HG03565 (cell line): Measurements from ENCODE around the gene TKFC.
"Not testable (repeated sequence)": the region's sequence is repeated elsewhere in the genome, so short reads cannot be mapped to it uniquely, and the experiment has no call there.

ENCODE experiments used
- ATAC-seq: cut with Tn5 transposase; IDR thresholded peaks from one replicate; pipeline ENCODE4 v1.9.1; 2021; ENCODE audit warnings: mild to moderate bottlenecking, moderate library complexity; ENCODE audit not compliant: unreplicated experiment

Gene TKFC

DNA sequence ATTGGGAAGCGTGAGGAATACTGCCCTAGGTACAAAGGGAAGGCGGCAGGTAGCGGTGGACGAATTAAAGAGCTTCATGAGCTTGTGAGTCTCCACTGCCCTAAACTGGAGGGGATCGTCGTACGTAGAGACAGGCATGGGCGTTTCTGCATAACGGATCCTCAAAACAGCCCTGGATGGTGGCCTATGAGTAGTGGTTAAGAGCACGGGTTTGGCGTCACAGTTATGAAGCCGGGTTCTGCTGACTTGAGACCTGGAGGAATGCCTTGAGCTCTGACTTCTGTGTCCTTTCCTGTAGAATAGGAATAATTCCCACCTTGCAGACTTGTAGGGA is 29.5 kb downstream of the TKFC start:
- no peak for ATAC-seq

DNA sequence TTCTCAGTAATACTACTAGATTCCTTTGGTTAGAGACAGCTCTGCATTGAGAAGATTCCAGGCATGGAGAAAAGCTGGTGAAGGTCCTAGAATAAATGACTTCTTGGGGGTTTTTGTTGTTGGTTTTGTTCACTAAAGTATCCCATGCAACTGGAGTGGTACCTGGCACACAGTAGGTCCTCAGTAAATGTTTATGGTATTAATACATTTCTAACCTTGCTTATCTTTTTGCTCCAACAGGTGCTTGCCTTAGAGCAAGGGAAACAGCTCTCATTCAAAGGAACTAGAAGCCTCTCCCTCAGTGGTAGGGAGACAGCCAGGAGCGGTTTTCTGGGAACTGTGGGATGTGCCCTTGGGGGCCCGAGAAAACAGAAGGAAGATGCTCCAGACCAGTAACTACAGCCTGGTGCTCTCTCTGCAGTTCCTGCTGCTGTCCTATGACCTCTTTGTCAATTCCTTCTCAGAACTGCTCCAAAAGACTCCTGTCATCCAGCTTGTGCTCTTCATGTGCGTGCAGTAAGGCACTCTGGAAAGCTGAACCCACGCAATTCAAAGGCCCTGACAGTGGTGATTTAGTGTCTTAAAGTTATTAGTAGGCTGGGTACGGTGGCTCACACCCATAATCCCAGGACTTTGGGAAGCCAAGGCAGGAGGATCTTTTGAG is 31.1 kb downstream of the TKFC start:
- no peak for ATAC-seq

DNA sequence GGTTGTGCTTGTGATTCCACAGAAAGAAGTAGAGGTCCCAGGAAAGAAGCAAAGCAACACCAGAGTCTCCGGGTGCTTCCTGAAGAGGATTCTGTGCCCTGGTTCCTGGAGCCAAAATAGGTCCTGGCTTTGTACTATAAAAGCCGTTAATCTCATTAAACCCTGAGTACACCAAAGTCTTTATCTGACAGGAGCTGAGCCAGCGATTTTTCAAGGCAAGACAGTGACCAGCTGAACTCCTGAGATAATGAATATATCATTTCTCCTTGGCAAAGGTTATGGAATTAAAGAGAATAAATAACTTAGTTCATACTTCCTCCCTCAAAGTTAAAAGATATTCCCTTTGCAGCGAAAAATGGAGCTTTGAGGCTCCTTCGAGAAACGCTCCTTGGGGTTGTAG is 34.4 kb downstream of the TKFC start:
- ATAC-seq = no peak

DNA sequence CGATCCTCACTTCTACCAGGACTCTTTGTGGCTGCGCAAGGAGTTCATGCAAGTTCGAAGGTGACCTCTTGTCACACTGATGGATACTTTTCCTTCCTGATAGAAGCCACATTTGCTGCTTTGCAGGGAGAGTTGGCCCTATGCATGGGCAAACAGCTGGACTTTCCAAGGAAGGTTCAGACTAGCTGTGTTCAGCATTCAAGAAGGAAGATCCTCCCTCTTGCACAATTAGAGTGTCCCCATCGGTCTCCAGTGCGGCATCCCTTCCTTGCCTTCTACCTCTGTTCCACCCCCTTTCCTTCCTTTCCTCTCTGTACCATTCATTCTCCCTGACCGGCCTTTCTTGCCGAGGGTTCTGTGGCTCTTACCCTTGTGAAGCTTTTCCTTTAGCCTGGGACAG is 35.6 kb downstream of the TKFC start:
- no peak for ATAC-seq

DNA sequence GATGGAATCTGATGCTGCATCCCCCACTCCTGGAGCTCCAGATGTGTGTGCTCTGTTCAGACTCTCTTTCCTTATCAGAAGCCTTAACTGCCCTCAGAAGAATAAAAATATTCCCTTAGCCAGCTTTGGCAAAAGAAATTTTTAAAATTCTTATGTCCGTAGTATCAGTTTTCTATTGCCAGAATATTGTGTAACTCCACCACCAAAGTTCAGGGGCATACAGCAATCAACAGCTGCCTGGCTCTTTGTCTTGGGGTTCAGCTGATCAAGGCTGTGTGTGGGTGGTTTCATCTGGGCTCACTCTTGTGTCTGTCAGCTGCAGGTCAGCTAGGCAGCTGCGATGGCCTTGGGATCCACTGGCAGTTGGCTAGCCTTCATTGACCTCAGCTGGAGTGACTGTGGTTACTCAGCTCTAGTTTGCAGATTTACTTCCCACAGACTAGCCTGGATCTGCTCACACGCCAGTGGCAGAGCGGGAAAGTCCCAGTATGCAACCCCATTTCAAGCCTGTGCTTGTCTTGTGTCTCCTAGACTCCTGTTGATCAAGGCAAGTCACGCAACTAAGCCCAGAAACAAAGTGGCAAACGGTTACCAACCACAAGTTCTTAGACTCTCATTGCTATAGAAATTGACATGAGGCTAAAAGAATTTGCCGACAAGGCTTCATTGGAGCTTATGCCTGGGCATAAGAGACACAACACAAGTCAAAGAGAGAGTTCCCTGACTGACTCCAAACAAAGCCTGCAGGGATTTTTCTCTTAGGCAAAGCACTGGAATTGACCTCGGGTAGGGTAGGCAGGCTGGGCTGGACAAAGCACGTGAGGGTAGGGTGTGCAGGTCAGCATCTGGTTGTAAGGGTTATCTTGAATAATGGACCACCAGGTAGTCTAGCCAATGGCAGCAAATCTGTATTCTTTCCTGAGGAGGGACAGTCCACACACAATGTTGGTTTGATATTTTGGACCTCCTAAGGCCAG is 36.6 kb downstream of the TKFC start:
- peak; percentile 49 for ATAC-seq

DNA sequence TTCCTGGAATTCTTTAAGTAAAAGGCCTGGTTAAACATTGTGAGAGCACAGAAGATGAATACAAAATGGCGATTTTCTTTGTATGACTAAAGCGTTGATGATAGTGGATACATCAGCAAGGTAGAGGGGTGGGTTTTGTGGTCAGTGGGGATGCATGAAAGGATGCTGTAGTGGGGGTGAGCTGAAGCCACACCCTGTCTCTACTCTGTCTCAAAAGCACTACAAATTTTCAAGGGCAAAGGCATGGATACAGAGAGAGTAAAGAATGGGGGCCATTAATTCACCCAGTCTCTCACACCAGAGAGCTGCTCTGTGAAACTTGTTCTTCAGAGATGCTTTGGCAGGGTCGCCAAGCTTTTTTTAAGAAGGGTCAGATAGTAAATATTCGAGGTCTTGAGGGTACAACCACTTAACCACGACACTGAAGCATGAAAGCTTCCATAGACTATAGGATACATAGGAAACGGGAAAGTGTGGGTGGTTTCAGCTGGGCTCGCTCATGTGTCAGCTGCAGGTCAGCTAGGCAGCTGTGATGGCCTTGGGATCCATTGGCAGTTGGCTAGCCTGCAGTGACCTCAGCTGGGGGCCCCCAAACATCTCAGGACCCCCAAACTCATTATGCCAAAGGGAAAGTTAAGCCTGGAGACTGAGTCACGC is 37.4 kb downstream of the TKFC start:
- ATAC-seq = no peak

DNA sequence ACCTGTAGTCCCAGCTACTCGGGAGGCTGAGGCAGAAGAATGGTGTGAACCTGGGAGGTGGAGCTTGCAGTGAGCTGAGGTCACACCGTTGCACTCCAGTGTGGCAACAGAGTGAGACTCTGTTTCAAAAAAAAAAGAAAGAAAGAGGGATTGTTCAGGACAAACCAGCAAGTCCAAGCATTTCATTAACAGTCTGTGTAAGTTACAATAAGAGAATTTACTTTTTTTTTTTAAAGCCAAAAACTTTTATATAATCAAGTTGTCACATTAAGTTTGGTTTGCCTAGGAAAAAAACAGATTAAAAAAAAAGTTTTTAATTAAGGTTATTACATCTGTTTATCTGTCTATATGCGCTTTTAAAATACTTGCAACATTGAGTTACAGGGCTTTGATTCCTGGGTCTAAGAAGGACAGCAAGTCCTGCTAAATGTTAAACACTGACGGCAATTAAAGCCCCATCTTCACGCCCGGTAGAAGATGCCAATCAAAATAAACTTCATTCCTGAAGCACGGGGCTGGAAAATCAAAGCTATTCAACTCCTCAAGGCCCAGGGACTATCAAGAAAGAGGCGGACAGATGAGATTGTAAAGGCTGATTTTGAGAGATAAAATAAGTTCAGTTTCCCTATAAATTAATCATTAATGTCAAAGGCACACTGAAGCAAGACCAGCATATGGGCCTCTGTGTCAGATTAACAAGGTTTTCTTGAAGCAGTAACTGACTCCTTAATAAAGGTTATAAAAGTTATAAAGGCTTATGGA is 39.8 kb downstream of the TKFC start:
- no peak for ATAC-seq

DNA sequence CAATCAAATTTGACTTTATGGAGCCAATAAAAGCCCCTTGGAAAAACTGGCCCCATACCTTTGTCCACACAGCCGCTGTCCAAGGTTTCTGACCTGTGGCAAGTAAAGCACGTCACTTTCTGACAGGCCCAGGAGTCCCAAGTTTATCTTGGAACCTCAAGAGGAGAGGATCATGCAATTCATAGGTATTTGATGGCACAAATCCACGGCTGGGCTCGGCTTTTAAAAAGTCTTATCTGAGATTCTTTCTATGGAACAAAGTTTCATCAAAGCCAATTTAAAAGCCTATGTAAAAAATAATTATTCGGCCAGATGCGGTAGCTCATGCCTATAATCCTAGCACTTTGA is 42.7 kb downstream of the TKFC start:
- no peak for ATAC-seq

DNA sequence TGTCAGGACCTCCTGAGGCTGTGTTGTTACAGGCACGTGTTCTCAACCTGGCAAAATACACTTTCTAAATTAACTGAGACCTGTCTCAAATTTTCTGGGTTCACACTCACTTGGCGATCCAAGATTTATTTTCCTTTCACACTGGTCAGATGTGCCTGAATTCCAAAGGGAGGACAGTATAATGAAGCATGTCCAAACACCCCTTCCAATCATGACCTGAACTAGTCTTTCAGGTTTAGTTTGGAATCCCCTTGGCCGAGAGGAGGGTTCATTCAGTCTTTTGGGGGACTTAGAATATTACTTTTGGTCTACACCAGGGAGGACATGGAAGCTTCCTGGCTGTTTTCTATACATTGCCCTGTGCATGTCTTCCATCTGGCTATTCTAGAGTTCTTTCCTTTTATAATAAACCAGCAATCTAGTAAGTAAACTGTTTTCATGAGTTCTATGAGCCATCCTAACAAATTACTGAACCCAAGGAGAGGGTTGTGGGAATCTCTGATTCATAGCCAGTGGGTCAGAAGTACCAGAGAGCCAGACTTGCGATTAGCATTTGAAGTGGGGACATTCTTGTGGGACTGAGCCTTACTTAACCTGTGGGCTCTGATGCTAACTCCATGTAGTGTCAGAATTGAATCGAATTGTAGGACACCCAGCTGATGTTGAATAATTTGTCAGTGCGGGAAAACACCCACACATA is 44.6 kb downstream of the TKFC start:
- ATAC-seq = no peak

DNA sequence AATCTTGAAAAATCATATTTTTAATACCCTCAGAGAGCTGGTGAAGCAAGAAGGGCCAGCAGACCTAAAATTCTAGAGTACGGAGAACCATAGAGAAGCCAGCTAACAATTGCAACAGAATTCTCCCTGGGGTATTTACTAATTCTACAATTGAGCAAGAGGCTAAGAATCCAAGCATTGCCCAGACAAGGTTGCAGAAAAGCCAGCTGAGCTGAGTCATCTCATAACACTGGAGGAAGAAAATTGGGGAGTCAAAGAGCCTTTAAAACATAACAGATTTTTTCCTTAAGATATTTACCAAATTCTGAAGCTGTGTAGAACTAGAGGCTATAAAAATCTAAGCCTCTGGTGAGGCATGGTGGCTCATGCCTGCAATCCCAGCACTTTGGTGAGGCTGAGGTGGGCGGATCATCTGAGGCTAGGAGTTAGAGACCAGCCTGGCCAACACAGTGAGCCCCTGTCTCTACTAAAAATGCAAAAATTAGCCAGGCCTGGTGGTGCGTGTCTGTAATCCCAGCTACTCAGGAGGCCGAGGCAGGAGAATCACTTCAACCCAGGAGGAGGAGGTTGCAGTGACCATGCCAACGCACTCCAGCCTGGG is 45.8 kb downstream of the TKFC start:
- ATAC-seq = no peak

DNA sequence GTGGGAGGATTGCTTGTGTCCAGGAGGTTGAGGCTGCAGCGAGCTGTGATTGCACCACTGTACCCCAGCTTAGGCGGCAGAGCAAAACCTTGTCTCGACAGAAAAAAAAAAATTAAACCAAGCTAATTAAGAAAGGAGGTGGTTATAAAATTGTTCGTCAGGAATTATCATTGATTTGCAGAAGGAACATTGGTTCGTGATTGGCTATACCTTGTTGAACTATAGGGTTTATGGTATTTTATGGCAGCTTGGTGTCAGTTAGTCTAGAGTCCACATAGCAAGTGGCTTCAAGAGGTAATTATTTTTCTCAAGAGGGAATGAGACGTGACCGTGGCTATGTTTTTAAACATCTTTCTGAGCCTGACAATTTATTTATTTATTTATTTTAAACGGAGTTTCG is 47.9 kb downstream of the TKFC start:
- no peak for ATAC-seq

DNA sequence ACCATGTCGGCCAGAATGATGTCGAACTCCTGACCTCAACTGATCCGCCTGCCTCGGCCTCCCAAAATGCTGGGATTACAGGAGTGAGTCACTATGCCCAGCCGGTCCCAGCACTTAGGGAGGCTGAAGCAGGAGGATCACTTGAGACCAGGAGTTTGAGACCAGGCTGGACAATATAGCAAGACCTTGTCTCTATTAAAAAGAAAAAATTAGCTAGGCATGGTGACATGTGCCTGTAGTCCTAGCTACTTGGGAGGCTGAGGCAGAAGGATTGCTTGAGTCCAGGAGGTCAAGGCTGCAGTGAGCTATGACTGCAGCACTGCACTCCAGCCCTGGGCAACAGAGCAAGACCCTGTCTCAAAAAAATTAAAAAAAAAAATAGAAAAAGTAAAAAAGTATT is 50.8 kb downstream of the TKFC start:
- ATAC-seq = not testable (repeated sequence)

DNA sequence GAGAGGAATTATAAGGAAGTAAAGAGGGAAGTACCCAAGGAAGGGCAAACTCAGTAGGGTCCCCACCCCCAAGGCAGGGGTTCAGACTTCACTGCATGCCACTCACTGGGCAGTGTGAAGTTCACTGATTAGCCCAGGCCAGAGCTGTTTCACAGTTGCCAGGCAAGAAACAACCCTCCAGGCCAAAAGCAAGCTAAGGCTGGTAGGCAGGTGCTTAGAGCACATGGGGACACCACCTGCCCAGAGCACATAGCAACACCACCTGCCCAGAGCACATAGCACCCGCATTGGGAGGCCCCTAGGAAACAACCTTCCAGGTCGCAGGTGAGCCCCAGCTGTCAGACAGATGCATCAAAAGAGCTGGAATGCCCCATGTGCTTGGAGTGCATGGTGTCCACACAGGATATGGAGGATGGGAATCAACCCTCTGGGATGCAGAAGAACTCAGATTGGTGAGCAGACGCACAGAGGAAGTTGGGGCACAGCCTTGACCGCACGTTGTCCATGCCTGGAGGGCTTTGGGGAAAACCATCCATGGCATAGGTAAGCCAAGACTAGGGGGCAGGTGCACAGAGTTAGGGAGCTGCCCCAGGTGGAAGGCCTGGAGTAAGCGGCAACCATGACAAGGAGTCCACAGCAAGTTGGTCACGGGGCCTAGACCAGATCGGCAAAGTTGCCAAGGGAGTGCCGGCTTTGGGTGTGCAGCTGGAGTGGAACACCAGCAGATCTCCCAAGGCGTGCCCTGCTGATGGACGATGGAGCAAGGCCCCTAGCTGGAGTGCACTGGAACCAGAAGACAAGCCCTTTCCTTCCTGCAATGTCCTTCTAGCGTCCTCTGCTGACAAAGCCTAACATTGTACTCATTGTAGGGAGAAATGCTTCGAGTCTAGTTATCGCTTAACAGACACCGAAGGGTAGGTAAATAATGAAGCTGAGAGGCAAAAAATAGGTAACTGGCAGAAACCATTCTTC is 51.5 kb downstream of the TKFC start:
- ATAC-seq = no peak

DNA sequence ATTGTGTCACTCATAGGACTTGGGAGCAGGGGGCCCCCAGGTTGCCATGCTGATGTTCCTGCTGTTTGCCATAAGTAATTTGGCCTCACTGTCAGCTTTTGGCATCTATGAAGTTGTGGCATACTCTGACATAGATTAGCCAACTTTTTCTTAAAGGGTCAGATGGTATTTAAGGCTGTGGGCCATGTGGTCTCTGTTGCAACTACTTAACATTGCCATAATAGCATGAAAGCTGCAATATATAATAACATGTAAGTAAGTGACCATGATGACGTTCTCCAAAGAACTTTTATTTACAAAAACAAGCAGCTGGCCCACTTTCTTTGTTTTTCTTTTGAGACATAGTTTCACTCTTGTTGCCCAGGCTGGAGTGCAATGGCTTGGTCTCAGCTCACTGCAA is 57.1 kb downstream of the TKFC start:
- ATAC-seq = no peak

DNA sequence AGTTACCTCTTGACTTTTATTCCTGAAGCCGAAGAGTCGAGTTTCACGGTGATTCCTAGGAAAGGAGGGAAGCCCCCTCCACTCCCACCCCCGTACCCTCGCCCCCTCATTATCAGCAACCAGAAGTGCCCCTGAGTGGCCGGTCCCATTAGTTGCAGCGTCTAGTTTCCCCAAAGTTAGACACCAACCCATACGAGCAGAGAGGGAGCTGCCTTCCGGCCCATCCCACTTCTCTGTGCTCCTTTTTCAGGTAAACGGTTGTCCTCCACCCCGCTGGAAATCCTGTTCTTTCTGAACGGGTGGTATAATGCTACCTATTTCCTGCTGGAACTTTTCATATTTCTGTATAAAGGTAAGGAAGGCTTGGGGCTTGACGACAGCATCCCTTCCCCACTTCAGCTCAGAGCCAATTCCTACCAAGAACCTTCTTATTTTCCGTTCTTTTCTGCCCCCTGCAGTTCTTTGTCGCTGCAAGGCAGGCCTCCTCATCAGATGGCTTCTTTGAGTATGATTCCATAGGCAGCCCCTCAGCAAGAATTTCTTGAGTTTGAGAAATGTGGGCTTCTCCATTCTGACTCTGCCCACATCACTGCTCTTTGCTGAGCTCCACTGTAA is 60.1 kb downstream of the TKFC start:
- ATAC-seq = no peak
